ENCODE results near the gene GABRG3.

Gene GABRG3

DNA sequence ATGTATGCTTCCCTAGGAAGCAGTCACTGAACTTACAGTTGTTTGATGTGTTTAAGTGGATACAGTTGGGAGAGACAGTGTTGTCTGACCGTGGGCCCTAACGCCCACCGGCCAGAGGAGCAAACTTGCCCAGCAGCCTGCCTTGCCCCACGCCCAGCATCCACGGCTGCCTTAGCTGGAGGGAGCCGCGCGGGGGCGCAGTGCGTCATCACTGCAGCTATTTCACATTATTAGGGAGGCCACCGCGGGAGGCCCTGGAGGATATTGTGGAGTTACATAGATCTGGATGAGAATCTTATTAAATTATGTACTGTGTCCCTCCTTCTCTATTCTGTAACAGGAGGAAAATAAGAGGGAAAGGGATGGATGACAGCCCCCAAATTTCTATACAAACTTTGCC is 267.2 kb downstream of the GABRG3 start (continued):
- TF ChIP-seq, protein P1, sequence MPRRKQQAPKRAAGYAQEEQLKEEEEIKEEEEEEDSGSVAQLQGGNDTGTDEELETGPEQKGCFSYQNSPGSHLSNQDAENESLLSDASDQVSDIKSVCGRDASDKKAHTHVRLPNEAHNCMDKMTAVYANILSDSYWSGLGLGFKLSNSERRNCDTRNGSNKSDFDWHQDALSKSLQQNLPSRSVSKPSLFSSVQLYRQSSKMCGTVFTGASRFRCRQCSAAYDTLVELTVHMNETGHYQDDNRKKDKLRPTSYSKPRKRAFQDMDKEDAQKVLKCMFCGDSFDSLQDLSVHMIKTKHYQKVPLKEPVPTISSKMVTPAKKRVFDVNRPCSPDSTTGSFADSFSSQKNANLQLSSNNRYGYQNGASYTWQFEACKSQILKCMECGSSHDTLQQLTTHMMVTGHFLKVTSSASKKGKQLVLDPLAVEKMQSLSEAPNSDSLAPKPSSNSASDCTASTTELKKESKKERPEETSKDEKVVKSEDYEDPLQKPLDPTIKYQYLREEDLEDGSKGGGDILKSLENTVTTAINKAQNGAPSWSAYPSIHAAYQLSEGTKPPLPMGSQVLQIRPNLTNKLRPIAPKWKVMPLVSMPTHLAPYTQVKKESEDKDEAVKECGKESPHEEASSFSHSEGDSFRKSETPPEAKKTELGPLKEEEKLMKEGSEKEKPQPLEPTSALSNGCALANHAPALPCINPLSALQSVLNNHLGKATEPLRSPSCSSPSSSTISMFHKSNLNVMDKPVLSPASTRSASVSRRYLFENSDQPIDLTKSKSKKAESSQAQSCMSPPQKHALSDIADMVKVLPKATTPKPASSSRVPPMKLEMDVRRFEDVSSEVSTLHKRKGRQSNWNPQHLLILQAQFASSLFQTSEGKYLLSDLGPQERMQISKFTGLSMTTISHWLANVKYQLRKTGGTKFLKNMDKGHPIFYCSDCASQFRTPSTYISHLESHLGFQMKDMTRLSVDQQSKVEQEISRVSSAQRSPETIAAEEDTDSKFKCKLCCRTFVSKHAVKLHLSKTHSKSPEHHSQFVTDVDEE (CRISPR knock-in tag; IDR thresholded peaks at IDR 0.05): no peak

- no peak for ATAC-seq
- TF ChIP-seq, protein P2, sequence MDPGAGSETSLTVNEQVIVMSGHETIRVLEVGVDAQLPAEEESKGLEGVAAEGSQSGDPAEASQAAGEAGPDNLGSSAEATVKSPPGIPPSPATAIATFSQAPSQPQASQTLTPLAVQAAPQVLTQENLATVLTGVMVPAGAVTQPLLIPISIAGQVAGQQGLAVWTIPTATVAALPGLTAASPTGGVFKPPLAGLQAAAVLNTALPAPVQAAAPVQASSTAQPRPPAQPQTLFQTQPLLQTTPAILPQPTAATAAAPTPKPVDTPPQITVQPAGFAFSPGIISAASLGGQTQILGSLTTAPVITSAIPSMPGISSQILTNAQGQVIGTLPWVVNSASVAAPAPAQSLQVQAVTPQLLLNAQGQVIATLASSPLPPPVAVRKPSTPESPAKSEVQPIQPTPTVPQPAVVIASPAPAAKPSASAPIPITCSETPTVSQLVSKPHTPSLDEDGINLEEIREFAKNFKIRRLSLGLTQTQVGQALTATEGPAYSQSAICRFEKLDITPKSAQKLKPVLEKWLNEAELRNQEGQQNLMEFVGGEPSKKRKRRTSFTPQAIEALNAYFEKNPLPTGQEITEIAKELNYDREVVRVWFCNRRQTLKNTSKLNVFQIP (CRISPR knock-in tag; IDR thresholded peaks at IDR 0.05; ENCODE audit: borderline replicate concordance, low read depth): no peak
- TF ChIP-seq ZC3H10 (CRISPR knock-in tag; IDR thresholded peaks at IDR 0.05) (no peak), OSR1 (CRISPR knock-in tag; IDR thresholded peaks at IDR 0.05) (no peak), ZNF70 (CRISPR knock-in tag; IDR thresholded peaks at IDR 0.05) (no peak), TOX (CRISPR knock-in tag; IDR thresholded peaks at IDR 0.05; ENCODE audit: borderline replicate concordance) (no peak), RARB (CRISPR knock-in tag; IDR thresholded peaks at IDR 0.05) (no peak), CREB5 (CRISPR knock-in tag; IDR thresholded peaks at IDR 0.05; ENCODE audit: low read depth) (no peak), PATZ1 (CRISPR knock-in tag; IDR thresholded peaks at IDR 0.05; ENCODE audit: borderline replicate concordance) (no peak), ESRRG (CRISPR knock-in tag; IDR thresholded peaks at IDR 0.05) (no peak), ZFP30 (CRISPR knock-in tag; IDR thresholded peaks at IDR 0.05) (no peak), ZNF565 (CRISPR knock-in tag; conservative IDR thresholded peaks at IDR 0.05; ENCODE audit: low read depth) (no peak), BACH2 (CRISPR knock-in tag; IDR thresholded peaks at IDR 0.05; ENCODE audit: borderline replicate concordance) (no peak), SNAI2 (CRISPR knock-in tag; IDR thresholded peaks at IDR 0.05) (no peak), CSDC2 (CRISPR knock-in tag; IDR thresholded peaks at IDR 0.05) (no peak), PPARA (CRISPR knock-in tag; IDR thresholded peaks at IDR 0.05; ENCODE audit: borderline replicate concordance) (no peak), ZFP3 (CRISPR knock-in tag; IDR thresholded peaks at IDR 0.05) (no peak), TCF4 (CRISPR knock-in tag; IDR thresholded peaks at IDR 0.05; ENCODE audit: borderline replicate concordance) (no peak), ISL1 (CRISPR knock-in tag; IDR thresholded peaks at IDR 0.05) (no peak)
- TF ChIP-seq, protein P1 (CRISPR knock-in tag; IDR thresholded peaks at IDR 0.05): no peak
Observed at GRCh38 chr15:27238707-27239423, 267.9 kb downstream of the GABRG3 start.

DNA sequence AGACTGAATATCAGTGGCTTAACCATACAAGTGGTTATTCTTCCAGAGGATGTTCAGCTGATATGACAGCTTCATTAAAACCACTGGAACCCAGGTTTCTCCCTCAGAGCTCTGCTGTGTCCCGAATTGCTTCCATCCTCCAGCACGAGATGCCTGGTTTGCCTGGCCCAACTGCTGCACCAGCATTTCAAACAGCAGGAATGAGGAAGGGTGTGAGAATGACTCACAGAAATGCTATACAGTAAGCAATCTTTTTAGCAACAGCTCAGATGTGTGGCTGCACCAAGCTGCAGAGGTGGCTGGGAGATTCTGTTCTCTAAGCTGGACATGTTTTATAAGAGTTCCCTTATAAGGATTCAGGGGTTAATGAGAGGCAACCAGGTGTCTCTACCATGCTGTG is 271.0 kb downstream of the GABRG3 start:
- TF ChIP-seq ZNF70 (CRISPR knock-in tag; IDR thresholded peaks at IDR 0.05): no peak
- TF ChIP-seq GLIS3 (CRISPR knock-in tag; IDR thresholded peaks at IDR 0.05): no peak
- no peak for TF ChIP-seq TOX (CRISPR knock-in tag; IDR thresholded peaks at IDR 0.05; ENCODE audit: borderline replicate concordance)
- TF ChIP-seq ZNF8 (CRISPR knock-in tag; IDR thresholded peaks at IDR 0.05): no peak
- no peak for TF ChIP-seq CSDC2 (CRISPR knock-in tag; IDR thresholded peaks at IDR 0.05)
- no peak for TF ChIP-seq ISL1 (CRISPR knock-in tag; IDR thresholded peaks at IDR 0.05)
- TF ChIP-seq PATZ1 (CRISPR knock-in tag; IDR thresholded peaks at IDR 0.05; ENCODE audit: borderline replicate concordance): no peak
- no peak for TF ChIP-seq ESRRG (CRISPR knock-in tag; IDR thresholded peaks at IDR 0.05)
- TF ChIP-seq SNAI2 (CRISPR knock-in tag; IDR thresholded peaks at IDR 0.05): no peak
- no peak for TF ChIP-seq CSRNP3 (CRISPR knock-in tag; IDR thresholded peaks at IDR 0.05)
- ATAC-seq: no peak

Measured in SK-N-SH treated with all-trans-retinoic acid at 6 μM for 48 hours (cell line).